NK-92 treated with Interleukin-12 subunit alpha and Interleukin-12 subunit beta, amount 100 ng/mL, for 24 hours (cell line): ENCODE results near the gene CRISP1.
"Not testable (repeated sequence)": the region's sequence is repeated elsewhere in the genome, so short reads cannot be mapped to it uniquely, and the experiment has no call there.

Experiments used
- DNase-seq: peaks from one replicate; lab custom pipeline; 2025; lab: John Stamatoyannopoulos, UW

CRISP1 gene

DNA sequence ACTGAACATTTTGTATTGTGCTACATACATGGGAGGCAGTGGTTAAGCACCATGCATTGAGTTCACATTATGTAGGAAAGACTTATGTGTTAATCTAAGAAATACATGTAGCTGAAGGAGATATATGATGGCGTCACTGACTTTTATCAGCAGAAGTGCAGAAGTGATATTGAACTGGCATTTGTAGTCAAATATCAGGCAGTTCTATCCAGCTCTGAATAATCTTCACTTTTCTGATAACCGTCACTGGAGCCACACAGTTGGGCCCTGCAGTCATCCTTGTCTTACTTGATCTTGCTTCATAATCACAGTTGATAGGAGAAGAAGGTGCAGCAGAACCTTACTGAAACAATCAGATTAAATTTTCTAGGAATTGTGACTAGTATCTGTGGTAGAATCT is 26.4 kb downstream of the CRISP1 start:
- no peak for DNase-seq

DNA sequence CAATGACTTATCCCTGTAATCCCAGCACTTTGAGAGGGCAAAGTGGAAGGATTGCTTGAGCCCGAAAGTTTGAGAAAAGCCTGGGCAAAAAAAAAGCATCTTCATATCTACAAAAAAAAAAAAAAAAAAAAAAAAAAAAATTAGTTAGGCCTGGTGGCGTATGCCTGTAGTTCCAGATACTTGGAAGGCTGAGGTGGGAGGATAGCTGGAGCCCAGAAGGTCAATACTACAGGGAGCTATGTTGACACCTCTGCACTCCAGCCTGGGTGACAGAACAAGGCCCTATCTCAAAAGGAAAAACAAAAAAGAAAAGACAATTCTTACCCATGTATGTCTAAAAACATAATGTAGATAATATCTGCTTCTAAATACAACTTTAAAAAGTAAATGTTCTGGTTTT is 27.2 kb downstream of the CRISP1 start:
- DNase-seq, result no peak

DNA sequence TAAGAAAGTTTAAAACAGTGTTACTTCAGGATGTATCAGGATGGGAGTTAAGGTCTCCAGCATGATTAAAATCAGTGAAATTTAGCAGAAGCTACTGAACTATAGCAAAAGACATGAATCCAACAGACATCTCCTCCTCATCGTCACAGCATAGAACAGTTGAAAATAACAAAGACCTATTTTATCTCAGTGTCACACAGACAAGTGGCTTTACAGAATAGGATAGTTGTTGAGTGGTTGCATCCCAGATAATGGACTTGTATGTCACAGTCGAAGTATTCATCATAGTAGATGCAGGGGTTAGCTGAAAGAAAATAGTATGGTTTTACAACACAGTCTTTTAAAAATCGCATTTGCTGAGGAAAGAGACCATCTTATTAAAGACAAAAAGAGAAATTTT is 31.2 kb downstream of the CRISP1 start:
- DNase-seq, result no peak

DNA sequence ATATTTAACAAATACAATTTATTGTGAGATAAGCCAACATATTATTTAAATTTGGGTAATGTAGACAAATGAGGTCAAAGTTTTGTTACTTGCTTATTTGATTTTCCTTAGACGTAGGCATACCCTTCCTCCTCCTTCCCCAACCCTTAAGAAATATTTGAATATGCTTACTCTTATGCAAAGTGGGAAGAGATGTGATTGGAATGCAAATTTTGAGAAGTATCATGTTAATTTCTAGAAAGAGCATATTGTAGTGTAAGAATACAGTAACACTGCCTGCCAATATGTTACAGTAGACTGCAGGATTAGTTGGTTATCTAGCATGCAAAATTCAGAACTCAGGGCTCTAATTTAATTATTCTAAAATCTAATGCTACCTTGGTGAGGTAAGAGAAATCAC is 32.9 kb downstream of the CRISP1 start:
- no peak for DNase-seq

DNA sequence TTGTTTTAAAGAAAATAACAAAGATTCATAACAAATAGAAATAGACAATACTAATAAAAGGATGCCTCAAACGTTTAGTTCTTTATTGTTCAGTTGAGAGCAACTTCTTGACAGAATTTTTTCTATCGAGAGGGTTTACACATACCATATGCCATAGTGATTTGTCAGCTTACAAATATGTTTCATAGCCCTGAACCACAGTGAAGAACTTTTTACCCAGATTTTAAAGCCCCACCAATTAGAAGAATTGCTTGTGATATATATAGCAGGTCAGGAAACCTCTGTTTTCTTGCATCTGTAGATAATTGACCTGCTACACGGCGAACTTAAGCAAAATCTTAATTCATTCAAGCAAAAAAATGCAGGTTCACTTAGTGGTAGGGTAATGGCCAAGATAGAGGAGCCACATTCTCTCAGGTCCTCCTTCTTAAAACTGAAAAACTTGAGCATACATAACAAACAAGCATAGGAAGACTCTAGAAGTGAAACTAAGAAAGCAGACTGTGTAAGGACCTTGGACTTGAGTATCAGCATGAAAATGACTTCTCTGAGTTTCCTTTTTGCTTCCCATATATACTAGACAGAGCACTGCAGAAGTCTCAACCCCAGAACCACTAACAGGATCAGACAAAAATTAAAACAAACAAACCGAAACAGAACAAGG is 39.5 kb downstream of the CRISP1 start:
- no peak for DNase-seq

DNA sequence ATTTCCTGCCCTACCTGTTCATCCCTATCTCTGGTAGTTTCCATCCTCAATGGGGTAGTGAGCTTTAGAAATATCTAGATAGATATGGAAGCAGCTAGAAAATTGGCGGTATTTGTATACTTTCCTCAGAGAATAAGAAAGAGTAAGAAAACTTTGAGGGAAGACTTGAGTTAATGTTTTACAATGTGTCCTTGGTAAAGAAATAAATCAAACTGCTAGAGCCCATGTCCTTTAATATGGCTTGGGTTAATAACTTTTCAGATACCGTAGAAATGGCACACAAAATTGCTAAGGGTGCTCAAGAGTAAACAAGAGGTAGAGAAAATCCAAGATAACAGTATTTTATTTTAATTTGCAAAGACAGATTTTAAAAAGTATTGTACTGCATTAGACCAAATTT is 51.2 kb downstream of the CRISP1 start:
- no peak for DNase-seq

DNA sequence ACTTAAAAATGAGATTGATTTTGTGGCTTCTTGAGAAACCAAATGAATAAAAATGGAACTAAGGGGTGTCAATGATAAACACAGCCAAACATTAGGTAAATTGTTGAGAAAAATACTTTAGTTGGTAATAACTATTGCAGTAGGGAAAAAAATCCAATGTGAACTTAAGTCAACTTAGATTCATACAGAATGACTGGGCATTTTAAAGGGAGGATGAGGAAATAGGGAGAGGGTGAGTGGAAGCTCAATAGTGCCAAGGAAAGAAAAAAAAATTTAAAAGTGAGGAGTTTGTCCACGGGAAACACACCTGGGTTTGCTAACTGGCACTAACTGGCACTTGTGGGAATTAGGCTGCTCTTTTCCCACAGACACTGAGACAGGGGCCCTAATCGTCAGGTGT is 53.1 kb downstream of the CRISP1 start:
- DNase-seq, result no peak

DNA sequence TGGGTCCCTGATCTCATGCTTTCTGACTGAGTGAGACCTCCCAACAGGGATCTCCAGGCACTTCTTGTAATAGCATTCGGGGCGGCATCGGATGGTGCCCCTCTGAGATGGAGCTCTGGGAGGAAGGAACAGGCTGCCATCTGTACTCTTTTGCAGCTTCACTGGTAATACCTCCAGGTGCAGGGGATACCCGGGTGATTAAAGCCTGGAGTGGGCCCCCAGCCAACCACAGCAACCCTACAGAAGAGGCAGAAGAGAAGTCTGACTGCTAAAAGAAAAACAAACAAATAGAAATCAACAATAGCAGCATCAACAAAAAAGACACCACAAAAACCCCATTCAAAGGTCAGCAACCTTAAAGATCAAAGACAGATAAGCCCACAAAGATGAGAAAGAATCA is 60.2 kb downstream of the CRISP1 start:
- DNase-seq, result no peak

DNA sequence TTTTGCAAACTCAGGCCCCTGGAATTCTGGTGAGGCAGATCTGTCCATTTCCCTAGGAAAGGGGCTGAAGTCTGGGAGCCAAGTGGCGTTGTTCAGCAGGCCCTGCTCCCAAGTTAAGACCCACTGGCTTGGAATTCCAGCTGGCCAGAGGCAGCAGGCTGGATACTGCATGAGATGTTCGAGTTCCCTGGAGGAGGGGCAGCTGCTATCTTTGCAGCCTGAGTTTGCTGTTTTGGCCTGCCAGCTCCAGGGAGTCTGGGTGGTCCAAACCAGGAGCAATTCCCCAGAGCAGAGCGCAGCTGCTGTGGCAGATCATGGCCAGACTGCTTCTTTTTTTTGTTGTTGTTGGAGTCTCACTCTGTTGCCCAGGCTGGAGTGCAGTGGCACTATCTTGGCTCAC is 61.1 kb downstream of the CRISP1 start:
- no peak for DNase-seq

DNA sequence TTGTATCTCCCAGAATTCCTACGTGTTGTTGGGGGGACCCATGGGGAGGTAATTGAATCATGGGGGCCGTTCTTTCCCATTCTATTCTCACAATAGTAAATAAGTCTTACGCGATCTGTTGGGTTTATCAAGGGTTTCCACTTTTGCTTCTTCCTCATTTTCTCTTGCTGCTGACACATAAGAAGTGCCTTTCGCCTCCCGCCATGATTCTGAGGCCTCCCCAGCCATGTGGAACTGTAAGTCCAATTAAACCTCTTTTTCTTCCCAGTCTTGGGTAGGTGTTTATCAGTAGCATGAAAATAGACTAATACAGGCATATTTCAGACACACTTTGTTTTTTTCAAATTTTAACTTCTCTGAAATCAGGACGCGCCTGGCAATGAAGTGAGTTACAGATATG is 64.8 kb downstream of the CRISP1 start:
- DNase-seq, result no peak

DNA sequence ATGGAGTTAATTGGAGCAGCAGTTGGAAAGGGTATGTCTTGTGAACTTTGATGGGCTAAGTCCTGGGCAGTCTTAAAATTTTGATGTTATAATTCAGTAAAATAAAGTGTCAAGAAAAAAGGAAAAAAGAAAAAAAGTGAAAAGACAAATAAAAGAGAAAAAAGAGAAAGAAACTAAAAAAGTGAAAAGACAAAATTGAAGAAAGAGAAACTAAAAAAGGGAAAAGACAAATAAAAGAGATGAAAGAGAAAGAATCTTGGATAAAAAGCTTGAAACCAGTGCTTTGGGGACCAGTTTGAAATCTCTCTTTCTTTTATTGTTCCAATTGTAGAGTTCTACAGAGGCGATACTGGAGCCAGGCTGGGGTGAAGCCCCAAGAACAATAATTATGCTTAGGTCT is 67.2 kb downstream of the CRISP1 start:
- DNase-seq, result no peak

DNA sequence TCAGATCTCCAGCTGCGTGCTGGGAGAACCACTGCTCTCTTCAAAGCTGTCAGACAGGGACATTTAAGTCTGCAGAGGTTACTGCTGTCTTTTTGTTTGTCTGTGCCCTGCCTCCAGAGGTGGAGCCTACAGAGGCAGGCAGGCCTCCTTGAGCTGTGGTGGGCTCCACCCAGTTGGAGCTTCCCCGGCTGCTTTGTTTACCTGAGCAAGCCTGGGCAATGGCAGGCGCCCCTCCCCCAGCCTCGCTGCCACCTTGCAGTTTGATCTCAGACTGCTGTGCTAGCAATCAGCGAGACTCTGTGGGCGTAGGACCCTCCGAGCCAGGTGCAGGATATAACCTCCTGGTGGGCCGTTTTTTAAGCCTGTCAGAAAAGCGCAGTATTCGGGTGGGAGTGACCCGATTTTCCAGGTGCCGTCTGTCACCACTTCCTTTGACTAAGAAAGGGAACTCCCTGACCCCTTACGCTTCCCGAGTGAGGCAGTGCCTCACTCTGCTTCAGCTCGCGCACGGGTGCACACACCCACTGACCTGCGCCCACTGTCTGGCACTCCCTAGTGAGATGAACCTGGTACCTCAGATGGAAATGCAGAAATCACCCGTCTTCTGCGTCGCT is 69.4 kb downstream of the CRISP1 start:
- DNase-seq, result not testable (repeated sequence)

DNA sequence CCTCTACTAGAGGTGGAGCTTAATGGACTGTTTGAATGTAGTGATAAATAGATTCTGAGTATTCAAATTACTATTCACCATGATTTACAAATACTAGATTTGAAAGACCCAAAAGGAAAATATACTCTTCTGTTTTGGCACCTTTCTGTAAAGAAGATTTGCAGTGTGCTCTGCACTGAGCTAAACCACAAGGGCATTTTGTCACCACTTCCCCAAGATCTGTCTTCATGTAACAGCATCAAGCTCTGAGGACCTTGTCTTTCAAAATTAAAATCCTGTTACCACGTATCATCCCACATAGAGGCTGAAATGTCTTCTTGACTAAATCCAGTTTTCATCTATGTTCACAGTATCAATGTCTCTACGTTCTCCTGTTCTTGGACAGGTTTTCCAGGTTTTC is 76.0 kb downstream of the CRISP1 start:
- no peak for DNase-seq

DNA sequence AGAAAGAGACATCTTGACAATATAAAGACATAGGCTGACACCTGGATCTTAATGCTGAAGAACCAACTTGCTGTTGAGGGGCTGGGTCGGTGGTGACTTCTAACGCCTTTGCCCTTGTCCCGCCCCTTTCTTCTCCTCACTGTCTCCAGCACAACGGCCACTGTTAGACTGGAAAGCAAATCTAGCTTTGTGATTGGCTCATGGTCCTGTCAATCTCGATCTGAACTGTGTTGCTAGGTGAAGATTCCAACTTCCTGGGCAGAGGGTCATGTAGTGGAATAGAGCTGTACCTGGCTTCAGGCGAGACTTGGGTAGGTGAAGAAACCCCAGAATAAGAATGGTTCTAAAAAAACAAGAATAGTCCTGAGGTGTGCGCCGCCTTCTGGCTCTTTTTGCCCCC is 79.2 kb downstream of the CRISP1 start, which contains the start of gene PGK2:
TSS of gene PGK2 (minus strand) at position 110 of the 400 bp plus-strand sequence. CDS start at position 12, 98 bp downstream.
- DNase-seq, result no peak

DNA sequence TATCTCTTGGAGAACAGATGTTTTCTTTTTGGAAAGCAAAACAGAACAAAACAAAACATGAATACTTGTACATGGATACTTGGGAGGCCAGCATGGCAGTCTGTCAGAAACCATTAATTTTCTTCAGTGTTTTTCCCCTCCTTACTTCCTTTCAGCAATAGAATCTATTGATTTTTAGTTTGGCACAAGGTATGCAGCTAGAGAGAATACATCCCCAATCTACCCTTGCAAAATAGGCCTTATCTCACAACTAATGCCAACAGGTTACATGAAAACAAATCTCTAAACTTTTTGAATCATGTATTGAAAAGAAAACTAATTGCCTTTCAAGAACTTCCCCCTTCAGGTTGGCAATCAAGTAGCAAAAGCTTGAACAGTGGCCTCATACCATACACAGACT is 82.1 kb downstream of the CRISP1 start:
- no peak for DNase-seq
